Stomach (tissue), 4 donors: ENCODE measurements around the gene B3GAT1.

Experiments
- POLR2AphosphoS5 ChIP-seq, 3 donors: sonication (generic); formaldehyde crosslinking; IDR thresholded peaks; one replicate each; pipeline ENCODE4 v1.6.1; 2016; ENCODE audit warnings: antibody characterized with exemption in 3 of 3
- TF ChIP-seq, protein P1 (sequence below), 7 experiments: fragments of 450-650 bp in 4 of 7; fragments of 200-600 bp in 3 of 7; sonication (generic) in 3 of 7; IDR thresholded peaks; one replicate each; pipeline ENCODE4 v1.5.1; 2016 to 2019; ENCODE audit warnings: antibody characterized with exemption in 7 of 7, control low read depth in 2 of 7, mild to moderate bottlenecking in 1 of 7

DNA sequence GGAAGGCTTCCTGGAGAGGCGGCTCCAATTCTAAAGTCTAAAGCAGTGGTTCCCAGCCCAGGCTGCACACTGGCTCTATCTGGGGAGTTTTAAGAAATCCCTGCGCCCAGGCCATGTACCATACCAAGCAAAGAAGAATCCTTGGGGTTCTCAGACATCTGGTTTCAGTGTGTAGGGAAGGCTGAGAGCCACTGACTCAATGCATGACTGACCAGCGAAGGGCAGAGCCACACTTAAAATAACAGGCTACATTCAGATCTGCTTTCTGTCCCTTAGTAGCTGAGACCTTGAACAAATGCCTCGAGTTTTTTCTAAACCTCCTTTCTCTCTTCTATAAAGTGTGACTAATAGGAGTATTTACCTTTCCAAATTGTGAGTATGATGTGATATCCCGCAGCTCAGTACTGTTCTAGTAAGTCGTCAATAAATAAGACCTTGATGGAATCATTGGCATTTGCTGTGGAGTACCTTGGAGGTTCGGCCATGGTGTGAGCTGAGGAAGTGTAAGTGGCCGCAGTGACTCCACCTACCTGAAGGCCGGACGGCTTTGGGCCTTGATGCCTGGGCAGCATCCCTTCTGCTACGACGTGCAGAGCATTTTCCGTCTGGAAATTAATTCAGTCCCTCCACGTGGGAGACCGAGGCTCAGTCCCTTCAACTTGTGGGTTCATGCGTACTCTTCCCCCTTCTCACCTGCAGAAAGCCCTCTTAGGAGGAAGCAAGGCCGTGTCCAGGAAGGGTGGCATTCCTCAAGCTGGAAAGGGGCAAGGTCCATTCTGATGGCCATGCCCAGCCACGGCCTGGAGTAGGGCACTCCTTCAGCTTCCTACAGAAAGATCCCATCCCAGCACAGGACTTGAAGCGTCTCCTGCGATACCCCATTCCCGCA is 55.1 kb downstream of the B3GAT1 start:
- TF ChIP-seq, protein P1, sequence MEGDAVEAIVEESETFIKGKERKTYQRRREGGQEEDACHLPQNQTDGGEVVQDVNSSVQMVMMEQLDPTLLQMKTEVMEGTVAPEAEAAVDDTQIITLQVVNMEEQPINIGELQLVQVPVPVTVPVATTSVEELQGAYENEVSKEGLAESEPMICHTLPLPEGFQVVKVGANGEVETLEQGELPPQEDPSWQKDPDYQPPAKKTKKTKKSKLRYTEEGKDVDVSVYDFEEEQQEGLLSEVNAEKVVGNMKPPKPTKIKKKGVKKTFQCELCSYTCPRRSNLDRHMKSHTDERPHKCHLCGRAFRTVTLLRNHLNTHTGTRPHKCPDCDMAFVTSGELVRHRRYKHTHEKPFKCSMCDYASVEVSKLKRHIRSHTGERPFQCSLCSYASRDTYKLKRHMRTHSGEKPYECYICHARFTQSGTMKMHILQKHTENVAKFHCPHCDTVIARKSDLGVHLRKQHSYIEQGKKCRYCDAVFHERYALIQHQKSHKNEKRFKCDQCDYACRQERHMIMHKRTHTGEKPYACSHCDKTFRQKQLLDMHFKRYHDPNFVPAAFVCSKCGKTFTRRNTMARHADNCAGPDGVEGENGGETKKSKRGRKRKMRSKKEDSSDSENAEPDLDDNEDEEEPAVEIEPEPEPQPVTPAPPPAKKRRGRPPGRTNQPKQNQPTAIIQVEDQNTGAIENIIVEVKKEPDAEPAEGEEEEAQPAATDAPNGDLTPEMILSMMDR (IDR thresholded peaks at IDR 0.05), result no peak
- TF ChIP-seq POLR2AphosphoS5 (IDR thresholded peaks at IDR 0.05), result no peak
